Keratinocyte (primary cell): ENCODE measurements around the gene SMC3. TPM values are rescaled to one million over a fixed set of nuclear protein-coding genes. Genes with fewer than 3 reads are reported as not detected.
"Not testable (repeated sequence)": the region's sequence is repeated elsewhere in the genome, so short reads cannot be mapped to it uniquely, and the experiment has no call there.

Experiments used
- DNase-seq: peaks from one replicate; pipeline ENCODE4 v3.0.0-alpha.2; 2011; ENCODE audit warnings: low read depth, missing footprints, low spot score
- FAIRE-seq: peaks from 2 replicates; lab custom pipeline; 2011; peaks lifted over from hg19 to GRCh38; lab: Jason Lieb, UNC
- H2AFZ ChIP-seq: 2 replicates; pipeline ENCODE4 v1.6.0; 2012; ENCODE audit warnings: low read length, control low read depth, inconsistent platforms; ENCODE audit not compliant: control insufficient read depth
- H3K27ac ChIP-seq: 2 replicates; pipeline ENCODE4 v1.5.1; 2011; ENCODE audit warnings: low read length; ENCODE audit not compliant: control insufficient read depth, insufficient read depth
- H3K27me3 ChIP-seq: 3 replicates; pipeline ENCODE4 v1.6.0; 2011; ENCODE audit warnings: low read length; ENCODE audit not compliant: control insufficient read depth, insufficient read depth; ENCODE audit errors: extremely low read depth
- H3K36me3 ChIP-seq, 2 experiments: 2 replicates in 1 of 2; 3 replicates in 1 of 2; pipeline ENCODE4 v1.5.1; 2011; ENCODE audit warnings: low read length in 2 of 2, mild to moderate bottlenecking in 1 of 2; ENCODE audit not compliant: control insufficient read depth in 2 of 2, insufficient read depth in 2 of 2; ENCODE audit errors: extremely low read depth in 1 of 2
- H3K4me1 ChIP-seq: 3 replicates; pipeline ENCODE4 v1.5.1; 2011; ENCODE audit warnings: low read length; ENCODE audit not compliant: control insufficient read depth, insufficient read depth; ENCODE audit errors: extremely low read depth
- H3K4me2 ChIP-seq: 3 replicates; pipeline ENCODE4 v1.6.0; 2011; ENCODE audit warnings: low read depth, low read length; ENCODE audit not compliant: control insufficient read depth, insufficient read depth; ENCODE audit errors: extremely low read depth
- H3K4me3 ChIP-seq, 3 experiments: fragments of 200-600 bp in 1 of 3; sonication (generic) in 1 of 3; 2 replicates in 2 of 3; 3 replicates in 1 of 3; pipeline ENCODE4 v1.5.1; 2011 to 2016; ENCODE audit warnings: low read length in 3 of 3, mild to moderate bottlenecking in 3 of 3, control low read depth in 2 of 3, inconsistent platforms in 1 of 3, low read depth in 1 of 3, mixed read lengths in 1 of 3, mixed run types in 1 of 3, moderate library complexity in 1 of 3; ENCODE audit not compliant: control insufficient read depth in 2 of 3, insufficient read depth in 2 of 3; ENCODE audit errors: extremely low read depth in 1 of 3
- H3K79me2 ChIP-seq: 2 replicates; pipeline ENCODE4 v1.6.0; 2012; ENCODE audit warnings: low read length; ENCODE audit not compliant: control insufficient read depth, insufficient read depth
- H3K9ac ChIP-seq: 3 replicates; pipeline ENCODE4 v1.6.0; 2011; ENCODE audit warnings: low read length; ENCODE audit not compliant: control insufficient read depth, insufficient read depth; ENCODE audit errors: extremely low read depth
- H3K9me1 ChIP-seq: 3 replicates; pipeline ENCODE4 v1.6.0; 2011; ENCODE audit warnings: low read length; ENCODE audit not compliant: control insufficient read depth, insufficient read depth; ENCODE audit errors: extremely low read depth
- H3K9me3 ChIP-seq: 2 replicates; pipeline ENCODE4 v1.5.1; 2012; ENCODE audit warnings: low read depth, low read length; ENCODE audit not compliant: control insufficient read depth
- H4K20me1 ChIP-seq: 3 replicates; pipeline ENCODE4 v1.6.0; 2011; ENCODE audit warnings: low read length; ENCODE audit not compliant: control insufficient read depth, insufficient read depth; ENCODE audit errors: extremely low read depth
- CTCF ChIP-seq, 3 experiments: IDR thresholded peaks in 1 of 3; conservative IDR thresholded peaks in 1 of 3; optimal IDR thresholded peaks in 1 of 3; 2 replicates in 2 of 3; 3 replicates in 1 of 3; pipeline versions ENCODE3 to v1.5.1; 2011; ENCODE audit warnings: low read length in 3 of 3, mild to moderate bottlenecking in 3 of 3, moderate library complexity in 2 of 3, control low read depth in 1 of 3, inconsistent platforms in 1 of 3; ENCODE audit not compliant: insufficient read depth in 2 of 3; ENCODE audit errors: extremely low read depth in 1 of 3
- EZH2 ChIP-seq: IDR thresholded peaks from one replicate; pipeline ENCODE4 v1.6.1; 2012; ENCODE audit warnings: inconsistent platforms, mild to moderate bottlenecking, low read length, moderate library complexity
- dilution Hi-C: fragments of 300-500 bp; cut with MboI; formaldehyde crosslinking; loops from one replicate; pipeline ENCODE4 v1.7.0; 2020; ENCODE audit warnings: low sequenced_read_pairs; ENCODE audit not compliant: extremely low pct_ligation_motif_present
- polyA plus RNA-seq, 5 experiments: library from polyadenylated mRNA; depleted of rRNA in 3 of 5; stranded (reverse) in 3 of 5; stranded (forward) in 1 of 5; unstranded in 1 of 5; fragments of >200 nt; gene quantifications; 1 replicate in 1 of 5; 2 replicates in 3 of 5; 3 replicates in 1 of 5; pipeline versions ENCODE4 v1.2.1 to v1.2.3, GENCODE V29; 2011 to 2012; ENCODE audit warnings: missing spikeins in 2 of 5, low read depth in 1 of 5, low replicate concordance in 1 of 5

The SMC3 gene
- polyA plus RNA-seq, 1 donor (not counting 4 experiments of a cell fraction or from before 2014, with no cell fraction given) = 16.3 TPM

- no peaks in the 10 kb centered on the region for H3K9me3 ChIP-seq
- peaks cover 10% of the 10 kb centered on the region for H3K4me1 ChIP-seq
- no peak overlapping the region for H2AFZ ChIP-seq
- DNase-seq = no peak
- TF ChIP-seq EZH2 (no peak), CTCF (optimal IDR thresholded peaks at IDR 0.05 in 1 of 3, IDR thresholded peaks at IDR 0.05 in 1 of 3, conservative IDR thresholded peaks at IDR 0.05 in 1 of 3; ENCODE audit: extremely low read depth in 1 of 3, insufficient read depth in 2 of 3, low read length in 3 of 3) (no peak)
- H3K27me3 ChIP-seq = peaks cover 6% of the 10 kb centered on the region
- H3K36me3 ChIP-seq = no peaks in the 10 kb centered on the region
- no peak overlapping the region for H3K4me2 ChIP-seq
- no peaks in the 10 kb centered on the region for H3K9me1 ChIP-seq
- FAIRE-seq = no peak
- H3K27ac ChIP-seq = no peak overlapping the region
- no peak overlapping the region for H3K4me3 ChIP-seq
- no peaks in the 10 kb centered on the region for H3K79me2 ChIP-seq
- H3K9ac ChIP-seq = no peak overlapping the region
- dilution Hi-C loops = no loop called here
- H4K20me1 ChIP-seq = no peaks in the 10 kb centered on the region
Measured at GRCh38 chr10:110637558-110638053, 70.1 kb downstream of the SMC3 start.

- FAIRE-seq (no peak), DNase-seq (no peak)
- Histone ChIP-seq H4K20me1 (no peaks in the 10 kb centered on the region), H3K9me1 (no peaks in the 10 kb centered on the region), H3K4me2 (no peak overlapping the region), H3K79me2 (no peaks in the 10 kb centered on the region), H2AFZ (no peak overlapping the region), H3K9ac (no peak overlapping the region), H3K27me3 (peaks cover 13% of the 10 kb centered on the region), H3K9me3 (no peaks in the 10 kb centered on the region), H3K36me3 (no peaks in the 10 kb centered on the region), H3K27ac (no peak overlapping the region), H3K4me1 (peaks cover 10% of the 10 kb centered on the region), H3K4me3 (no peak overlapping the region)
- TF ChIP-seq EZH2 = no peak
- no peak for TF ChIP-seq CTCF (optimal IDR thresholded peaks at IDR 0.05 in 1 of 3, IDR thresholded peaks at IDR 0.05 in 1 of 3, conservative IDR thresholded peaks at IDR 0.05 in 1 of 3; ENCODE audit: extremely low read depth in 1 of 3, insufficient read depth in 2 of 3, low read length in 3 of 3)
- dilution Hi-C loops = no loop called here
Measured at GRCh38 chr10:110638319-110638718, 70.8 kb downstream of the SMC3 start.

DNA sequence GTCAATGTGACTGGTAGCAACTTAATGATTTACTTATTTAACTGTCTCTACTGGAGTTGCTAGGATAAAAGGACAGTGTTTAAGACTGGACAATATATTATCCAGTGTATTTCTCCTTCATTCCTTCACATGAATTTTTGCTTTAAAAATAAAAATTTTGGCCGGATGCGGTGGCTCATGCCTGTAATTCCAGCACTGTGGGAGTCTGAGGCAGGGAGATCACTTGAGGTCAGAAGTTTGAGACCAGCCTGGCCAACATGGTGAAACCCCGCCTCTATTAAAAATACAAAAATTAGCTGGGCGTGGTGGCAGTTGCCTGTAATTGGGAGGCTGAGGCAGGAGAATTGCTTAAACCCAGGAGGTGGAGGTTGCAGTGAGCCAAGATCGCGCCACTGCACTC is 71.6 kb downstream of the SMC3 start:
- H3K9ac ChIP-seq, FAIRE-seq, dilution Hi-C loops: not testable (repeated sequence)

GRCh38 chr10:110639858-110640257 is 72.4 kb downstream of the SMC3 start:
- H3K4me3 ChIP-seq, dilution Hi-C loops, H3K9me1 ChIP-seq, H3K9me3 ChIP-seq, FAIRE-seq, H3K36me3 ChIP-seq, H2AFZ ChIP-seq, H3K4me2 ChIP-seq, DNase-seq, H3K4me1 ChIP-seq, H4K20me1 ChIP-seq, H3K79me2 ChIP-seq, H3K27ac ChIP-seq, H3K9ac ChIP-seq: not testable (repeated sequence)
- H3K27me3 ChIP-seq = peaks cover 27% of the 10 kb centered on the region

More for the DNA sequence above, 71.6 kb downstream of the SMC3 start:
- H2AFZ ChIP-seq, H3K4me2 ChIP-seq, H4K20me1 ChIP-seq, H3K9me1 ChIP-seq, DNase-seq, H3K4me3 ChIP-seq, H3K79me2 ChIP-seq, H3K9me3 ChIP-seq, H3K36me3 ChIP-seq, H3K27ac ChIP-seq: not testable (repeated sequence)
- peaks cover 10% of the 10 kb centered on the region for H3K4me1 ChIP-seq
- H3K27me3 ChIP-seq = peaks cover 20% of the 10 kb centered on the region
